Right lobe of liver (tissue), 4 donors: ENCODE data around the gene SSTR5.

Source experiments
- CTCF ChIP-seq, 4 donors: fragments of 200-600 bp in 3 of 4; fragments of 450-650 bp in 1 of 4; IDR thresholded peaks; one replicate each; pipeline versions ENCODE4 v1.5.1 to v1.8.0; 2016 to 2022; ENCODE audit warnings: antibody characterized with exemption in 4 of 4, mild to moderate bottlenecking in 2 of 4
- POLR2A ChIP-seq: fragments of 450-650 bp; IDR thresholded peaks from one replicate; pipeline ENCODE4 v1.6.1; 2017; ENCODE audit warnings: antibody characterized with exemption, mild to moderate bottlenecking
- donor health status: DM: no; HTN: no; CAD: no.
- donor health status: DM: no; HTN: no; CAD: no.
- donor health status: DM: no; HTN: yes; CAD: no.

DNA sequence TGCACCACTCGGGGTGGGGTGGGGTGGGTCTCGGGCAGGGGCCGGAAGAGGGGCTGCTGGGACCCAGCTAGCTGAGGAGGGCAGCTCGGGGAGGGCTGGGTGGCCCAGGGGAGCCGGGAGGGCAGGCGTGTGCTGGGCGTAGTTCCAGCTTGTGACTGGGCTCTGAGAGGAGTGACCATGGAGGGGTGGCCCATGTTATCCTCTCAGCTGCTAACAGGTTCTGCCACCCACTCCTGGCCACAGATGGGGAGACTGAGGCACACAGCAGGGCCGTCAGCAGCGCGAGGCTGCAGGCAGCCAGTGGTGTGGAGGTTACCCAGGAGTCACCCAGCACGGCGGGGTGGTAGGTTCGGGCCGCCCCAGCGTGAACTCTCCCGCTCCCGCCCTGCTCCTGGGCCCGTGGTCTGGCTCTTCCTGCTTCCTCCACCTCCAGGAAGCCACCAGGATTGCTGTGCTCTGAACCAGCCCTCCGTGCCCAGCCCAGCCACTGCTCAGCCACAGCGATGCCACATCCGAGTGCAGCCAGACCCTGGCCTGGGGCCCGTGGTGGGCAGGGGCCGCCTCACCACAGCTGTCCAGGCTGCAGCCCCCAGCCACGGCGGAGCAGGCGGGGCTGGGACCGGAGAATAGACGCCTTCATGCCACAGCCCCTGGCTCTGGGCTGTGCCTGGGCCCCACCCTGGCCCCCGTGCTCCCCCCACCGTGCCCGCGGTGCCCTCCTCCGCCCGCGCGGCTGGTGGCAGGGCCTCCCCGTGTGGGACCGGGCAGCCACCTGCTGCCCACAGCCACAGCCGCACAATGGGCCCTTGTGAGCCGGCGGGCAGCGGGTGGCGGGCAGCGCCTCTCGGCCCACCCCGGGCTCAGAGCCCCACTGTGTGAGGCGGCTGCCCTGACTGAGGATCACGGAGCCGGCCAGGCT, 26.3 kb upstream of the SSTR5 start:
- TF ChIP-seq CTCF (IDR thresholded peaks at IDR 0.05) (no peak), POLR2A (no peak)
